ENCODE data around the gene GRM2. TPM values are rescaled to one million over a fixed set of nuclear protein-coding genes. Genes with fewer than 3 reads are reported as not detected.

GRM2 gene
- total and polyA plus RNA-seq, 2 donors = 0.05 to 0.91 TPM

- Histone ChIP-seq H3K36me3 (ENCODE audit: control insufficient read depth in 2 of 2, insufficient read depth in 2 of 2, low read length in 1 of 2) (peaks cover 42 to 55% of the 10 kb centered on the region in 2 donors), H3K4me3 (ENCODE audit: low read length in 2 of 2) (no peak overlapping the region), H3K27ac (ENCODE audit: low read depth in 1 of 2, low read length in 1 of 2) (no peak overlapping the region), H3K9me3 (ENCODE audit: control insufficient read depth in 2 of 2, insufficient read depth in 1 of 2, low read length in 1 of 2) (peaks cover 0 to 5% of the 10 kb centered on the region in 2 donors), H3K4me1 (ENCODE audit: control insufficient read depth in 2 of 2, insufficient read depth in 2 of 2, low read length in 2 of 2) (no peaks in the 10 kb centered on the region), H3K27me3 (ENCODE audit: control insufficient read depth in 2 of 2, insufficient read depth in 1 of 2, low read length in 1 of 2) (no peaks in the 10 kb centered on the region)
- WGBS = 96% methylated on average over 10 of the region's 10 CpGs
- no peak for DNase-seq (ENCODE audit: low read depth in 6 of 9, low spot score in 9 of 9)
Observed at GRCh38 chr3:51696954-51697353, 9.9 kb upstream of the GRM2 start.

- Histone ChIP-seq H3K27ac (ENCODE audit: low read depth in 1 of 2, low read length in 1 of 2) (no peak overlapping the region), H3K27me3 (ENCODE audit: control insufficient read depth in 2 of 2, insufficient read depth in 1 of 2, low read length in 1 of 2) (no peaks in the 10 kb centered on the region), H3K4me3 (ENCODE audit: low read length in 2 of 2) (no peak overlapping the region), H3K9me3 (ENCODE audit: control insufficient read depth in 2 of 2, insufficient read depth in 1 of 2, low read length in 1 of 2) (peaks cover 0 to 5% of the 10 kb centered on the region in 2 donors), H3K4me1 (ENCODE audit: control insufficient read depth in 2 of 2, insufficient read depth in 2 of 2, low read length in 2 of 2) (no peaks in the 10 kb centered on the region), H3K36me3 (ENCODE audit: control insufficient read depth in 2 of 2, insufficient read depth in 2 of 2, low read length in 1 of 2) (peaks cover 40 to 54% of the 10 kb centered on the region in 2 donors)
- DNase-seq (ENCODE audit: low read depth in 6 of 9, low spot score in 9 of 9) = no peak
- WGBS = 99% methylated on average over 6 of the region's 6 CpGs
Observed at GRCh38 chr3:51698209-51698608, 8.7 kb upstream of the GRM2 start.

GRCh38 chr3:51700403-51700802 lies 6.5 kb upstream of the GRM2 start:
- Histone ChIP-seq H3K4me3 (ENCODE audit: low read length in 2 of 2) (no peak overlapping the region), H3K4me1 (ENCODE audit: control insufficient read depth in 2 of 2, insufficient read depth in 2 of 2, low read length in 2 of 2) (no peaks in the 10 kb centered on the region), H3K36me3 (ENCODE audit: control insufficient read depth in 2 of 2, insufficient read depth in 2 of 2, low read length in 1 of 2) (peaks cover 38 to 62% of the 10 kb centered on the region in 2 donors), H3K27me3 (ENCODE audit: control insufficient read depth in 2 of 2, insufficient read depth in 1 of 2, low read length in 1 of 2) (no peaks in the 10 kb centered on the region), H3K9me3 (ENCODE audit: control insufficient read depth in 2 of 2, insufficient read depth in 1 of 2, low read length in 1 of 2) (no peaks in the 10 kb centered on the region), H3K27ac (ENCODE audit: low read depth in 1 of 2, low read length in 1 of 2) (no peak overlapping the region)
- whole genome bisulfite sequencing = 100% methylated on average over 2 of the region's 2 CpGs
- no peak for DNase-seq (ENCODE audit: low read depth in 6 of 9, low spot score in 9 of 9)

GRCh38 chr3:51702156-51702555 lies 4.7 kb upstream of the GRM2 start:
- peaks cover 0 to 2% of the 10 kb centered on the region in 2 donors for H3K27me3 ChIP-seq (ENCODE audit: control insufficient read depth in 2 of 2, insufficient read depth in 1 of 2, low read length in 1 of 2)
- WGBS = 98% methylated on average over 2 of the region's 2 CpGs
- DNase-seq (ENCODE audit: low read depth in 6 of 9, low spot score in 9 of 9) = no peak
- H3K4me3 ChIP-seq (ENCODE audit: low read length in 2 of 2) = no peak overlapping the region
- H3K36me3 ChIP-seq (ENCODE audit: control insufficient read depth in 2 of 2, insufficient read depth in 2 of 2, low read length in 1 of 2) = peaks cover 32 to 54% of the 10 kb centered on the region in 2 donors
- no peaks in the 10 kb centered on the region for H3K9me3 ChIP-seq (ENCODE audit: control insufficient read depth in 2 of 2, insufficient read depth in 1 of 2, low read length in 1 of 2)
- peaks cover 2 to 3% of the 10 kb centered on the region in 2 donors for H3K4me1 ChIP-seq (ENCODE audit: control insufficient read depth in 2 of 2, insufficient read depth in 2 of 2, low read length in 2 of 2)
- no peak overlapping the region for H3K27ac ChIP-seq (ENCODE audit: low read depth in 1 of 2, low read length in 1 of 2)

GRCh38 chr3:51703068-51703760 lies 3.7 kb upstream of the GRM2 start:
- peaks cover 5 to 9% of the 10 kb centered on the region in 2 donors for H3K4me1 ChIP-seq (ENCODE audit: control insufficient read depth in 2 of 2, insufficient read depth in 2 of 2, low read length in 2 of 2)
- no peak overlapping the region for H3K4me3 ChIP-seq (ENCODE audit: low read length in 2 of 2)
- peaks cover 0 to 13% of the 10 kb centered on the region in 2 donors for H3K27me3 ChIP-seq (ENCODE audit: control insufficient read depth in 2 of 2, insufficient read depth in 1 of 2, low read length in 1 of 2)
- no peak overlapping the region for H3K27ac ChIP-seq (ENCODE audit: low read depth in 1 of 2, low read length in 1 of 2)
- WGBS = 87% methylated on average over 6 of the region's 6 CpGs
- peaks cover 22 to 46% of the 10 kb centered on the region in 2 donors for H3K36me3 ChIP-seq (ENCODE audit: control insufficient read depth in 2 of 2, insufficient read depth in 2 of 2, low read length in 1 of 2)
- no peak for DNase-seq (ENCODE audit: low read depth in 6 of 9, low spot score in 9 of 9)
- H3K9me3 ChIP-seq (ENCODE audit: control insufficient read depth in 2 of 2, insufficient read depth in 1 of 2, low read length in 1 of 2) = peaks cover 0 to 3% of the 10 kb centered on the region in 2 donors

GRCh38 chr3:51703761-51704510 lies 2.9 kb upstream of the GRM2 start:
- DNase-seq (ENCODE audit: low read depth in 6 of 9, low spot score in 9 of 9) = no peak
- Histone ChIP-seq H3K9me3 (ENCODE audit: control insufficient read depth in 2 of 2, insufficient read depth in 1 of 2, low read length in 1 of 2) (peaks cover 0 to 3% of the 10 kb centered on the region in 2 donors), H3K4me3 (ENCODE audit: low read length in 2 of 2) (no peak overlapping the region), H3K27me3 (ENCODE audit: control insufficient read depth in 2 of 2, insufficient read depth in 1 of 2, low read length in 1 of 2) (peaks cover 0 to 19% of the 10 kb centered on the region in 2 donors), H3K4me1 (ENCODE audit: control insufficient read depth in 2 of 2, insufficient read depth in 2 of 2, low read length in 2 of 2) (peaks cover 5 to 9% of the 10 kb centered on the region in 2 donors), H3K27ac (ENCODE audit: low read depth in 1 of 2, low read length in 1 of 2) (no peak overlapping the region), H3K36me3 (ENCODE audit: control insufficient read depth in 2 of 2, insufficient read depth in 2 of 2, low read length in 1 of 2) (peaks cover 16 to 39% of the 10 kb centered on the region in 2 donors)
- 92% methylated on average over 12 of the region's 12 CpGs for WGBS

- Histone ChIP-seq H3K9me3 (ENCODE audit: control insufficient read depth in 2 of 2, insufficient read depth in 1 of 2, low read length in 1 of 2) (peaks cover 0 to 3% of the 10 kb centered on the region in 2 donors), H3K27me3 (ENCODE audit: control insufficient read depth in 2 of 2, insufficient read depth in 1 of 2, low read length in 1 of 2) (peaks cover 0 to 21% of the 10 kb centered on the region in 2 donors), H3K4me3 (ENCODE audit: low read length in 2 of 2) (no peak overlapping the region), H3K36me3 (ENCODE audit: control insufficient read depth in 2 of 2, insufficient read depth in 2 of 2, low read length in 1 of 2) (peaks cover 10 to 33% of the 10 kb centered on the region in 2 donors), H3K4me1 (ENCODE audit: control insufficient read depth in 2 of 2, insufficient read depth in 2 of 2, low read length in 2 of 2) (peaks cover 5 to 9% of the 10 kb centered on the region in 2 donors), H3K27ac (ENCODE audit: low read depth in 1 of 2, low read length in 1 of 2) (no peak overlapping the region)
- 95% methylated on average over 4 of the region's 4 CpGs for WGBS
- no peak for DNase-seq (ENCODE audit: low read depth in 6 of 9, low spot score in 9 of 9)
Observed at GRCh38 chr3:51704511-51704950, 2.3 kb upstream of the GRM2 start.

DNA sequence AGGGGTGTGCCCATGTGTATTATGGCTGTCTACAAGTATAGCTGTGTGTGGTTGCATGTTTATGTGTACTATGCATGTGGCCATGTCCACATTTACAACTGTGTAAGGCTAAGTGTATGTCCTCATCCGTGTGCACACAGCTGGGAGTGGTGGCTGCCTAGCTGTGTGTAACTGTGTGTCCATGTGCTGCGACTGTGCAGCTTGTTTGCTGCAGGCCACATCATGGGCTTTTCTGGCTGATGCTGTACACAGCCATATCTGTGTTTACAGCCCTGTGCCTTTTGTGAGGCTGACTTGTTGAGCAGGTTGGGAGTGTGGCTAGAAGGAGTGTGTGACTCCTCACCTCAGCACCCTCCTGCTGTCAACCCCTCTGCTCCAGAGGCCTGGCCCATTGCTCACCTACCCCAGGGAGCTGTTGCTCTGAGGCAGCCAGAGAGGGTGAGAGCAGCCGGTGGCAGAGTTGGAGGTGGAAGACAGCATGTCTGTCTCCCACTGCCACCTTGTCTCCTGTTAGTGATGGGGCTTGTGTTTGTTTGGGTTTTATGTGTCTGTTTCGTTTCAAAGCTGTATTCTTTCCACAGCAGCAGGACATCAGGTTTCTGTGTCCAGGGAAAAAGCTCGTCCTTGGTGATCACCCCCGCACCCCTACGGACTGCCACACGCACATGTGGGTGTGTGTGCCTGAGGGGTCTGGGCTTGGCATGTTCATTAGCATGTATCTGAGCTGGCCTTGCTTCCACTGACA lies 1.4 kb upstream of the GRM2 start:
- H3K36me3 ChIP-seq (ENCODE audit: control insufficient read depth in 2 of 2, insufficient read depth in 2 of 2, low read length in 1 of 2) = peaks cover 3 to 27% of the 10 kb centered on the region in 2 donors
- no peak overlapping the region for H3K27ac ChIP-seq (ENCODE audit: low read depth in 1 of 2, low read length in 1 of 2)
- no peak for DNase-seq (ENCODE audit: low read depth in 6 of 9, low spot score in 9 of 9)
- peaks cover 0 to 3% of the 10 kb centered on the region in 2 donors for H3K9me3 ChIP-seq (ENCODE audit: control insufficient read depth in 2 of 2, insufficient read depth in 1 of 2, low read length in 1 of 2)
- H3K27me3 ChIP-seq (ENCODE audit: control insufficient read depth in 2 of 2, insufficient read depth in 1 of 2, low read length in 1 of 2) = peaks cover 0 to 21% of the 10 kb centered on the region in 2 donors
- 98% methylated on average over 8 of the region's 8 CpGs for WGBS
- no peak overlapping the region for H3K4me3 ChIP-seq (ENCODE audit: low read length in 2 of 2)
- H3K4me1 ChIP-seq (ENCODE audit: control insufficient read depth in 2 of 2, insufficient read depth in 2 of 2, low read length in 2 of 2) = peaks cover 5 to 9% of the 10 kb centered on the region in 2 donors
